ENCODE results near the gene ARID5A. TPM values are rescaled to one million over a fixed set of nuclear protein-coding genes. Genes with fewer than 3 reads are reported as not detected.
"Not testable (repeated sequence)": the region's sequence is repeated elsewhere in the genome, so short reads cannot be mapped to it uniquely, and the experiment has no call there.

ARID5A gene
- total RNA-seq, 2 experiments from 2014 or later: 61.5 to 64.3 TPM

DNA sequence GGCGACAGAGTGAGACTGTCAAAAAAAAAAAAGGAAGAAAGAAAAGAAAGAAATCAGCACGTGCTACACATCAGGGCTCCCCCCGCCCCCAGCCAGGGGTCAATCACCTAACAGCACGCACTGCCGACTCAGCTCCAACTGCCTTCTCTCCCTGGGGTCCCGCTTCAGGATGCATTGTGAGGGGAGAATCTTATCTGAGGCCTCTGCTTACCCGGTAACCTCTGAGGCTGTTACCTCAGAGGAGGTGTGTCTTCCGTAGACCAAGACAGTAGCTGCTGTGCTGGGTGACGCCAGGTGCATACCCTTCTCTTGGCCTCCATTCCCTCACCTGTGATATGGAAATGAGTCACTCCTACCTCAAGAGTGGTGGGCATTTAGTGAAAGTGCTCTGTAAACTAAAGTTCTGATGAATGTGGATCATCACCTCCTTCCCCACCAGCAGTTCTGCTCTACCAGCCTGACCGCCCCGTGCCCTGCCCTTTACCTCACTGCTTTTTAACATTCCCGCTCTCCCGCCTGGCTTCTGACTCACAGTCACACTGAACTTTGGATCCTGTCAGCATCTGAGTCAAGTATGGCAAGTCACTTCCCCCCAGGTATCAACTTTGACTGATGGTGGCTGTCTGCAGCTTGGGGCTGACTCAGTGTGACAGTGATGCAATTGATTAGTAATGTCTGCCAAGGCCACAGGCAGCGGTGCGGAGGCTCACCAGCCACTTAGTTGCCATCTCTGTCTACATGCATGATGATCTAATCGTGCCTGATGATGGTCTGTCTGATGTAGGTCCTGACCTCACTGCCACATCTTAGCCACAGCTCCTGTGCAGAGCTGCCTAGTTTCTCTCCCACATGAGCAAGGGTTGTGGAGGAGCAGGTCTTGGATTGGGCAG, 20.1 kb downstream of the ARID5A start:
- DNase-seq (peak; percentile 73), ATAC-seq (peak; percentile 75)
- TF ChIP-seq, protein P1, sequence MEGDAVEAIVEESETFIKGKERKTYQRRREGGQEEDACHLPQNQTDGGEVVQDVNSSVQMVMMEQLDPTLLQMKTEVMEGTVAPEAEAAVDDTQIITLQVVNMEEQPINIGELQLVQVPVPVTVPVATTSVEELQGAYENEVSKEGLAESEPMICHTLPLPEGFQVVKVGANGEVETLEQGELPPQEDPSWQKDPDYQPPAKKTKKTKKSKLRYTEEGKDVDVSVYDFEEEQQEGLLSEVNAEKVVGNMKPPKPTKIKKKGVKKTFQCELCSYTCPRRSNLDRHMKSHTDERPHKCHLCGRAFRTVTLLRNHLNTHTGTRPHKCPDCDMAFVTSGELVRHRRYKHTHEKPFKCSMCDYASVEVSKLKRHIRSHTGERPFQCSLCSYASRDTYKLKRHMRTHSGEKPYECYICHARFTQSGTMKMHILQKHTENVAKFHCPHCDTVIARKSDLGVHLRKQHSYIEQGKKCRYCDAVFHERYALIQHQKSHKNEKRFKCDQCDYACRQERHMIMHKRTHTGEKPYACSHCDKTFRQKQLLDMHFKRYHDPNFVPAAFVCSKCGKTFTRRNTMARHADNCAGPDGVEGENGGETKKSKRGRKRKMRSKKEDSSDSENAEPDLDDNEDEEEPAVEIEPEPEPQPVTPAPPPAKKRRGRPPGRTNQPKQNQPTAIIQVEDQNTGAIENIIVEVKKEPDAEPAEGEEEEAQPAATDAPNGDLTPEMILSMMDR (IDR thresholded peaks at IDR 0.05): no peak
- Mint-ChIP-seq H3K4me1 (ENCODE audit: low read depth) (peaks cover 26% of the 10 kb centered on the region), H3K27me3 (no peaks in the 10 kb centered on the region), H3K36me3 (ENCODE audit: low read depth) (peaks cover 5% of the 10 kb centered on the region), H3K9me3 (peaks cover 7% of the 10 kb centered on the region), H3K27ac (peak overlapping the region; percentile 40), H3K4me3 (no peak overlapping the region)
- ChIA-PET CTCF (interaction anchor here (0.7 to 5.0 kb wide), 3 partner anchors 19 to 149 kb away, joined by 3 to 46 read pairs (median 6); no protein-coding TSS in a partner anchor), POLR2A (interaction anchor here (1.6 to 21.9 kb wide), 3 partner anchors 9 to 25 kb away, joined by 4 to 438 read pairs (median 5); partner anchors contain the start of gene ARID5A)
- intact Hi-C loops (cut with micrococcal nuclease): no loop called here

DNA sequence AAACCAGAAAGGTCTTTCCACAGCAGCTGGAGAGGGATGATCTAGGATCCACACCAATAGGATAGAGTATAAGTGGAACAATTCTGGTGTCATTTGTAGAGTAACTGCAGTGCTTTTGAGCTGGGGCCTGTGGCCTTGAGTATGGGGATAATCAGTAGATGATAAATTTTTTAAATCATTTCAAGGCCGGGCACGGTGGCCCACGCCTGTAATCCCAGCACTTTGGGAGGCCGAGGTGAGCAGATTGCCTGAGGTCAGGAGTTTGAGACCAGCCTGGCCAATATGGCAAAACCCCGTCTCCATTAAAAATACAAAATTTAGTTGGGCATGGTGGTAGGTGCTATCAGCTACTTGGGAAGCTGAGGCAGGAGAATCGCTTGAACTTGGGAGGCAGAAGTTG, 20.9 kb downstream of the ARID5A start:
- peaks cover 23% of the 10 kb centered on the region for H3K4me1 Mint-ChIP-seq (ENCODE audit: low read depth)
- DNase-seq; H3K27me3 Mint-ChIP-seq; intact Hi-C loops (cut with micrococcal nuclease); H3K36me3 Mint-ChIP-seq (ENCODE audit: low read depth); H3K9me3 Mint-ChIP-seq; H3K4me3 Mint-ChIP-seq; ATAC-seq: not testable (repeated sequence)
- CTCF ChIA-PET: interaction anchor here (0.7 to 1.8 kb wide), 2 partner anchors 19 to 150 kb away, joined by 3 to 6 read pairs; no protein-coding TSS in a partner anchor
- peak overlapping the region; percentile 40 for H3K27ac Mint-ChIP-seq
- POLR2A ChIA-PET: interaction anchor here (21.9 kb wide), 1 partner anchor 26 kb away, joined by 438 read pairs; the partner anchor contains the start of gene ARID5A

DNA sequence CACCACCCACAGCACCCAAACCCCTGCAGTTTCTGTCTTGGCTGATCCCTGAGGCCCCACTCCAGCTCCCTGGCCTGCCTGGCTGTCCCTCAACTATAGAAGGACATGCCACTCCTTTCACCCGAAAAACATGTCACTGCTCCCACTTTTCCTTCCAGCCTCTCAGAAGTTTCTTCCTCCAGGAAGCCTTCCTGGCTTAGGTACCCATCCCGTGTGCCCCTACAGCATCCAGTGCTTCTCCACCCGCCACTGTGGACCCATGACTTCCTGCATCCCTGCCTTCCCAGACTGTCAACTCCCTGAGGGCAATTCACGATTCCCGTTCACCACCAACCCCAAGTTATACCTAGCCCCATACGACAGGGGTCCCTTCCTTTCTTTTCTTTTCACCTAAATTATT, 21.5 kb downstream of the ARID5A start:
- Mint-ChIP-seq H3K27me3 (no peaks in the 10 kb centered on the region), H3K9me3 (peaks cover 7% of the 10 kb centered on the region), H3K36me3 (ENCODE audit: low read depth) (no peaks in the 10 kb centered on the region), H3K4me3 (no peak overlapping the region), H3K4me1 (ENCODE audit: low read depth) (peaks cover 21% of the 10 kb centered on the region), H3K27ac (no peak overlapping the region)
- intact Hi-C loops (cut with micrococcal nuclease): no loop called here
- ChIA-PET POLR2A (interaction anchor here (21.9 kb wide), 1 partner anchor 26 kb away, joined by 438 read pairs; the partner anchor contains the start of gene ARID5A), CTCF (no interaction called here)
- ATAC-seq: no peak
- TF ChIP-seq, protein P1 (IDR thresholded peaks at IDR 0.05): no peak
- DNase-seq: no peak

DNA sequence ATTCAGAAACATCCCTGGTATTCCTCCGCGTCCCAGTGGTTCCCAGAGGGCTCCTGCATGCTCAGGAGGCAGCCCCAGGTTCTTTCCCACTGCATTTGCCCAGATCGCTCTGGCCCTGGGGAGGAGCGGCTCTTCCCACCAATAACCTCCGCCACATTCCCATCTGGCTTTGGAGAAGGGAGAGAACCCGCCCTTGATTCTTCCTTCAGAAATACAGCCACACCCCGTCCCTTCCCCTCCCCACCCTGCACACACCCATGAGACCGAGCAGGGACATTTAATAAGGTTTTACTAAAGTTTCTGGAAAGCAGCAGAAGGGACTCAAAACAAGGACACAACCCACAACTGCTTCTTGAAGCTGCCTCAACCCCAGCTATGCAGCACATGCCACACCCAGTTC, 21.9 kb downstream of the ARID5A start:
- Mint-ChIP-seq H3K9me3 (peaks cover 7% of the 10 kb centered on the region), H3K27me3 (no peaks in the 10 kb centered on the region), H3K36me3 (ENCODE audit: low read depth) (no peaks in the 10 kb centered on the region), H3K4me1 (ENCODE audit: low read depth) (peaks cover 17% of the 10 kb centered on the region), H3K27ac (no peak overlapping the region), H3K4me3 (no peak overlapping the region)
- POLR2A ChIA-PET: no interaction called here
- CTCF ChIA-PET: no interaction called here
- no peak for DNase-seq
- TF ChIP-seq, protein P1 (IDR thresholded peaks at IDR 0.05): no peak
- intact Hi-C loops (cut with micrococcal nuclease): no loop called here
- no peak for ATAC-seq

DNA sequence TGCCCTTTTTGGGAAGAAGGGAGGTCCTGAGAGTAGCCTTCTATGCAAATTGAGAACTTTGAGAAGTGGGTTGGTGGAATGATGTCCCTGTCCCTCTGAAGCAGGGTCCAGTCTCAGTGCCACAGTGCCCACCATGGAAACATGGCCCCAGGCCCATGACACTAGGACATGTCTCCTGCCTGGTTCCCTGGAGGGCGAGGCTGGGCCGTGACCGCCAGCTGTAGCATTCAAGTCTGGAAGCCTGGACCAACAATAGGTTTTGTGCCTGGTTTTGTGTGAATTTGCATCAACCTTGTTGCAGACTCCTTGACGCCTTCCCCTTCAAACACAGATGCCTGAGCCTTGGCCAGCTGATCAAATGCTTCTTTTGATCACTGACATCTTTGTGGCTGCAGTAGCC, 27.5 kb downstream of the ARID5A start:
- Mint-ChIP-seq H3K4me1 (ENCODE audit: low read depth) (no peaks in the 10 kb centered on the region), H3K27me3 (no peaks in the 10 kb centered on the region), H3K4me3 (no peak overlapping the region), H3K9me3 (no peaks in the 10 kb centered on the region), H3K27ac (no peak overlapping the region), H3K36me3 (ENCODE audit: low read depth) (no peaks in the 10 kb centered on the region)
- intact Hi-C loops (cut with micrococcal nuclease): no loop called here
- ATAC-seq (no peak), DNase-seq (no peak)
- ChIA-PET CTCF (no interaction called here), POLR2A (no interaction called here)
- TF ChIP-seq, protein P1 (IDR thresholded peaks at IDR 0.05): no peak

All from activated CD8-positive, alpha-beta T cell treated with anti-CD3 and anti-CD28 coated beads for 36 hours (primary cell).